VCaP (cell line): ENCODE data around the gene HOXD4.

Source experiments
- H3K27ac ChIP-seq: fragments of 450-650 bp; 2 replicates; pipeline ENCODE4 v1.5.1; 2017
- TF ChIP-seq, protein P1 (sequence below): fragments of 450-650 bp; conservative IDR thresholded peaks from 2 replicates; pipeline ENCODE4 v1.5.1; 2017; ENCODE audit warnings: mild to moderate bottlenecking, moderate library complexity

Gene HOXD4

DNA sequence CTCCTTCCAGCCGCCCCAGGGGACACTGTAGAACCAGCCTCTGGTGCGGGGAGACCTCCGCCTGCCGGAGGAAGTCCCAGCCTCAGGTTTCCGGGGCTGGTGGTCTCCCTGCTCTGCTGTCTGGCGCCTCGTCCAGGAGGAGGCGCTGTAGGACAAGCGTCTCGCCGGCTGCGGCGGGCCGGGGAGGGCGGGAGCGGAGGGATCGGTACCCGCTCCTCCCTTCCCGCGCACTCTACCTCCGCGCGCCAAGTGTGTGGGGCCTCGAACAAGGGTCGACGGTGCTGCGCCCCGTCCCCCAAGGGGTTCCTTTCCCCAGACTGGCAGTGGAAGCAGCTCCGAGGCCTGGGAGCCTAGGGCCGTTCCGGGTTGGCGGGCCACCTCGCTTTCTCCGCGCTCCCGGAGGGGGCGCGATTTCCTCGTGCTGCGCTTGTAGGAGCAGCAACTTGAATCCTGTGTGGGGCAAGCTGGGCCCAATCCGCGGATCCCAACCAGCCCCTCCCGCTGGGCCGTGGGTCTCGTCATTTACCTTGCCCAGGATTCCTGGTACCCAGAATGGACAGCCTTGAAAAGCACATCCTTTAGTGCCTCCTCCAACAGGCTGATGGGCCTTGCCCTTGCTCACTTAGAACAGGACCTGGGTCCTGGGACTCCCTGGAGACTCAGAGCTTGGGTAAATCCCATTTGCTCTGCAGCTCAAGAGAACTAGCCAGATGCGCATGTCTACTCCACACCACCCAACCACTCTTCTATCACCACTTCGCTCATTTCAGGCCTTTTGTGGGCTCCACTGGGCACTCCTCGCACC, 10.6 kb upstream of the HOXD4 start:
- TF ChIP-seq, protein P1, sequence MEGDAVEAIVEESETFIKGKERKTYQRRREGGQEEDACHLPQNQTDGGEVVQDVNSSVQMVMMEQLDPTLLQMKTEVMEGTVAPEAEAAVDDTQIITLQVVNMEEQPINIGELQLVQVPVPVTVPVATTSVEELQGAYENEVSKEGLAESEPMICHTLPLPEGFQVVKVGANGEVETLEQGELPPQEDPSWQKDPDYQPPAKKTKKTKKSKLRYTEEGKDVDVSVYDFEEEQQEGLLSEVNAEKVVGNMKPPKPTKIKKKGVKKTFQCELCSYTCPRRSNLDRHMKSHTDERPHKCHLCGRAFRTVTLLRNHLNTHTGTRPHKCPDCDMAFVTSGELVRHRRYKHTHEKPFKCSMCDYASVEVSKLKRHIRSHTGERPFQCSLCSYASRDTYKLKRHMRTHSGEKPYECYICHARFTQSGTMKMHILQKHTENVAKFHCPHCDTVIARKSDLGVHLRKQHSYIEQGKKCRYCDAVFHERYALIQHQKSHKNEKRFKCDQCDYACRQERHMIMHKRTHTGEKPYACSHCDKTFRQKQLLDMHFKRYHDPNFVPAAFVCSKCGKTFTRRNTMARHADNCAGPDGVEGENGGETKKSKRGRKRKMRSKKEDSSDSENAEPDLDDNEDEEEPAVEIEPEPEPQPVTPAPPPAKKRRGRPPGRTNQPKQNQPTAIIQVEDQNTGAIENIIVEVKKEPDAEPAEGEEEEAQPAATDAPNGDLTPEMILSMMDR = peak; percentile 96
- H3K27ac ChIP-seq = peak overlapping the region; percentile 47; the same call in 1 of the 2 replicates

DNA sequence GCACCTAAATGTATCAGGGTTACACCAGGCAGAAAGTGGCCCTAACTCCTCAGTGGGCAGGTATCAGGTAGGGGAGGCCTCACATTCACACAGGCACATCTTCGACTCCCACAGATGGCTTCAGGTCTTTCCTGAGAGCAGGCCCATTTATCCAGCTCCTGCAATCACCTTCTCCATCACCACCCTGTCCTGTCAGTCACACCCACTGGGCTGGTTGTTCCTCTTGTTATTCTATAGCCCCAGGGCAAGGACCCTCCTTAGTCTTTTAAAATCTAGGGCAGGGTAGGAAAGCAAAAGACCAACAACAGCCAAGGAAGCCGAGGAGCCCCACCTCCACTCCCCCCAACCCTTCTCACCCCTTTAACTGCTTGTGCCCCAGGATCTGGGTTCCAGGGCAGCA, 9.1 kb upstream of the HOXD4 start:
- no peak overlapping the region for H3K27ac ChIP-seq
- TF ChIP-seq, protein P1 = no peak

DNA sequence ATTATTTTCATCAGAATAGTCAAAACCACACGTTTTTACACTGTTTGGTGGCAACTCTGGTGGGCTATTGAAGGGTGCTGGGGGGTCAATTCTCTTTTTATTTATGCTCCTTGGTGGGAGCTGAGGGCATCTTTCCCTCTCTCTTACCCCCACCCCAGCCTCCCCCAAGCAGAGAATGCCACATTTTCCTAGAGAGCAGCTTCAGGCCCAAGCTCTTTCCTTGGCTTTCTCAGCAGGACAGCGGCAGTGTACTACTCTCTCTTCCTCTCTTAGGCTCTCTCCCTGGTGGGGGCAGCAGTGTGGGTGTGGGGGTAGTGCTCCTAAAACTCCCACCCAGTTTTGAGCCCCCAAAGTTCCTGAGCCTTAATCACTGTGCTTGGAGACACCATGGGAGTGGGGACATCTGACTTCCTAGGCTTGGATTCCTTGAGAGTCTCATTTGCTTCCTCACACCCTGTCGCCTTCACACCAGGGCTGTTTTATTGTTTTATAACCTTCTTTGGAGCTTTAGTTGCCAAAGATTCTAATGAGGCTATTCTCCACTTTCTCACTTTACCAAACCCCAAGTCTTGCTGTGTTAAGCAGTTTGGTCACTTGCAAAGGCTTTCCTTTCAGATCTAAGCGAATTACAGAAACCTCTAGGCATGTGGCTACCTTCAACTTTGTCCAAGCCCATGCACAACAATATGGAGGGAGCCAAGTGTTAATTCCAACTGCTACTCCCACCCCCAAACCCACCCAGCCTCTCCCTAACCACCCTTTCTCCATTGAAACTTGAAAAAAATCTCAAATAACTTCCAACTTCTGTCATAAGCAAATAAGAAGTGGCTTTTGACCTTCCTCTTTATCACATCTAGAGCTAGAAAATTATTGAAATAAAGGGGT, 6.0 kb upstream of the HOXD4 start:
- no peak overlapping the region for H3K27ac ChIP-seq
- TF ChIP-seq, protein P1 = no peak

DNA sequence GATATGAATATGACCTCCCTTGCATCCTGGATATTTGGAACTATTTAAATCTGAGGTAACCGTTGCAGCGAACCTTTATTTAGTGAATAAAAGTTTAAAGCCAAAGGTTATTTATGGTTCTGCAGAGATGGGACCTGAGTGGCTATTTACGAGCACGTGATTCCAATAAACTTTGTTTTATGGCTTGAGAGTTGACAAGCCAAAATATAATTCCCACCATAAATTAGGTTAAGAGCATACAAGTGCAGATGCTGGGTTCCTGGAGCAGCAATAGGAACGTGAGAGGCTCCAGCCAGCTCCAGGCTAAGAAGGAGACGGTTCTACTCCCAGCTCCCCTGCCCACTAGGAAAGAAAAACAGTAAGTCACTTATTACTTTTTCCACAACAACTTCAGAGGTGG, 5.2 kb upstream of the HOXD4 start:
- H3K27ac ChIP-seq = no peak overlapping the region
- TF ChIP-seq, protein P1 = no peak

DNA sequence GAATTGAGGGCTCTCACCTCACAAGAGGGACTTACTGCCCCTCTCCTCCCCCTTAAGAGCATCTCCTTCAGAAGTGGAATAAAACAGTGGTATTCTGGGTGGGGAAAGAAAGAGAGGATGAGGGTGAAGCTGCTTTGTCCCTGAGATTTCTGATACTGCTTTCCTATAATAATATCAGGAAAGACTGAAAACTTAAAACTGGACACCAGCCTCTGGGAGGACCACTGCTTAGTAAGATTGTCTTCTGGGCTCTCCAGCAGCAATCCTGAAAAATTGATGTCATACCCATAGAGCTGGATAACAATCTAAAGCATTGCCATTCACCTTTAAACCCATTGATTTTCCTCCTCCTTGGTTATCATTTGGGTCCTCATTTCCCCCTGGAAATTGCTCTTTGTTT, 4.7 kb upstream of the HOXD4 start:
- H3K27ac ChIP-seq = no peak overlapping the region
- TF ChIP-seq, protein P1 = no peak

DNA sequence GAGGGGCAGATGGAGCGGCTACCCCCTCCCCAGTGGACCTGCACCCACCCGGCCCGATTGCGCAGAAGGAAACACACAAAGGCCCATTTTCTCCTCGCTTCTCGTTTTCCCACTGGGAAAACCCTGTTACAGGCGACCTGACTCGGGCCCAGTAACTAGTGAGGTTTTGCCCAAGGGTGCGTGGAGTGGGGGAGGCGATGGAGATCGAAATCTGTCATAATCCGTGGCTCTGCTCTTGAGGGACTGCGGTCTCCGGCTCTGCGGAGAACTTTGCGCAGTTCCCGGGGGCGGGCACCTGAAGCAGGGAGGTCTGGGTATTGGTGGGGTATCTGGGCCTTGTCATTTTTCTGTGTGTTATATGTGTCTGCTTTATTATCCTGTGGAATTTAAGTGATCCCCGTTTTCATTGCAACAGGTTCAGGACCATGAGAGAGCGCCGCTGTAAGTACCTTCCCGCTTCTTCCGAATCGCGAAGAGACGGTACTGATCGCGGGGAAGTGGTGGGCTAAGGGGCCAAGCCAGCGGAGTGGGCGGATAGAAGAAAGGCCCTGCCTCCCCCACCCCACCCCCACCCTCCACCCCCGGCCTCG, 4.0 kb upstream of the HOXD4 start:
- TF ChIP-seq, protein P1 = no peak
- no peak overlapping the region for H3K27ac ChIP-seq
